GM19455 (cell line): ENCODE data around the gene SPOCK2.

Experiments
- ATAC-seq: cut with Tn5 transposase; IDR thresholded peaks from one replicate; pipeline ENCODE4 v1.9.1; 2021; ENCODE audit not compliant: unreplicated experiment

SPOCK2 gene

DNA sequence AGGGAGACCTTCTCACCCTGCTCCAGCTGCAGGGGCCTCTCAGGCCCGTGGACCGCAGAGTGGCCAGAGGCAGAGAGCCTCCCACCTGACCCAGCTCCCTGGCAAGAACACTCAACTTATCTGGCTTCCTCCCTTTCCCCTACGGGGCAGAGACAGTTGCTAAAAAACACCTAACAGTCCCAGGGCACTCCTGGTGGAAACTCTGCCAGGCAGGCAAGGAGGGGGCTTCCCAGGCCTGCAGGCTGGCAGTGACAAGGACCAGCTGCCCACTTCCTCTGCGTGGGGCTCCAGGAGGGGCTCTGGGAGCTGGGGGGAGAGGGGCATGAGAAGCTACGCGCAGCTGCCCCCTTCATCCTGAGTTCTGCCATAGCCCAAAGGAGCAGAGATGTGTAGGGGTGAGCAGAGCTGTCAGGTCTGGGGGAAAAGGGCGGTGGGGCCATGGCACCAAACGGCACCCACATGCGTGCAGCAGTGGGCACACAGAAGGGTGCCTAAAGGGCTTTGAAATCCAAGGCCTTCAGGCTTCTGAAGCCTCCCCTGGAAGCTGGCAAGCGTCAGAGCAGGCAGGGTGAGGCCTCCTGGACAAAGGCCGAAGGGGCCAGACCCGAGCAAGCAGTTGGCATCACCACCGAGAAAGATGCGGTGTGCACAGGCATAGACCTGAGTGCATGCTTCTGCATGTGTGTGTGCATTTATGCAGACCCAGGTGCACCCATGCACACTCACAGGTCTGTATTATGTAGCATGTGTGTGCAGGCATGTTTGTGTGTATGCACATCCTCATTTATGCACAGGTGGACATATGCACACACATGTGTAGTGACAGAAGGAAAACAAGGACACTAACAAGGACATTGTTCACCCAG, 14.4 kb downstream of the SPOCK2 start:
- ATAC-seq = no peak

DNA sequence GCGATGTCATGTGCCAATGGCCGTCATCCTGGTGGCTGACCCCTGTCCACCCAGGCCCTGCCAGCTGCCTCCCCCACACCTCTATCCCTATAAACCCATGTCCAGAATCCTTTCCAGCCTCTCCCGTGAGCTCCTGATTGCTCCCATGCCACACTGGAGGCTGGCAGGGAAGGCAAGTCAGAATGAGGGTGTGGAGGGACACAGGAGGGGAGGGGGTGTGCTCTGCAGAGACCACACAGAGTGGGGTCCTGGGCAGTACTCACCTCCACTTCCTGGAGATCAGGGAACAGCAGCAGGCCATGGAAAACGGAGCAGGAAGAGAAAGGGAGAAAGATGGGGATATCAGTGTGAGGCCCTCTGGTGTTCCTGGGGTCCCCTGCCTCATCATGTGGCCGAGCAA, 15.7 kb downstream of the SPOCK2 start:
- no peak for ATAC-seq

DNA sequence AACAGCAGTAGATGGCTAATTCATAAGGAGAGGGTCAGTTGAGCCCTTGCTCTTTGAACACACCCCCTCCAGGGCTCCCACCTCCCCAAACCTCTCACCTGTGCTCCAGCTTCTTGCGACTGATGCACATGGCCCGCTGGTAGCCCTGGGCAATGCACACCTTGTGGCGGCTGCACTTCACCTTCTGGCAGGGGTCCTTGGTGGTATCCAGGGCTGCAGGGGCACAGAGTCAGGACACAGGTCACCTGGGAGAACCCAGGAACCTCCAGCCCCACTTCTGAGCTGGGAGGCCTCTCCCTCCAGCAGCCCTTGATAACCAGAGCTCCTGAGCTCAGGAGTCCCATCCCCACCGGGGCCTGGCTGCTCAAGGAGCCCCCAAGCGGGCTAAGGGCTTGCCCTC, 16.3 kb downstream of the SPOCK2 start:
- no peak for ATAC-seq

DNA sequence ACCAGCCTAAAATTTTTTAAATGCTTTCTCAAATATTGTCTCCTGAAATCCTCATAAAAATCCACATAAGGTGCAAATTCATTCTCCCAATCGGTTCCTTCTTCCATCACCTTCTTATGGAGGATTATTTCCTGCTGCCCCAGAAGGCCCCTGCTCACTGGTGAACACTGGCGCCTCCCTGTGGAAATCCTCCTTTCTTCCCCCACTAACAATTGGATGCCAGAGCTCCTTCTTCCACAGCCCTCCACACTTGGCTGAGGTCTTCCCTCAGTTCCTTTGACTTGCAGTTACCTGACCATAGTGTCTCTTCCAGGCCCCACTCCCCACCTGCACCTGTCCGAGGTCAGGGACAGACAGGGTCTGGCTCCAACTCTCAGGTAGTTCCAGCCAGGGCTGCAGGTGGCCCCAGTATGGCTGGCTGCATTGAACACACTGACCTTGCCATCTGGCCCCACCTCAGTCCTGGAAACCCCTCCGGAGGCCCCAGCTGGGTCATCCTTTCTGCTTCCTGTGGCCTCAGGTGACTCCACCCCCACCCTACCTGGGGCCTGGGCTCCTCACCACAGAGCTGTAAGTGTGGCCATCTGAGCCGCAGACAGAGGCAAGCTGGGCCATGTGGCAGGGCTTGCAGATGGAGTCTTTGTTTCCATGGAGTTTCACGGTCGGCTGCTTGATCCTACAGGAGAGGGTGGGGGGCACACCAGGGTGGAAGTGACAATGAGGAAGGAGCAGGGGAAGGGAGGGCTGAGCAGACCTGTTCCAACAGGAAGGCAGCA, 18.4 kb downstream of the SPOCK2 start:
- no peak for ATAC-seq

DNA sequence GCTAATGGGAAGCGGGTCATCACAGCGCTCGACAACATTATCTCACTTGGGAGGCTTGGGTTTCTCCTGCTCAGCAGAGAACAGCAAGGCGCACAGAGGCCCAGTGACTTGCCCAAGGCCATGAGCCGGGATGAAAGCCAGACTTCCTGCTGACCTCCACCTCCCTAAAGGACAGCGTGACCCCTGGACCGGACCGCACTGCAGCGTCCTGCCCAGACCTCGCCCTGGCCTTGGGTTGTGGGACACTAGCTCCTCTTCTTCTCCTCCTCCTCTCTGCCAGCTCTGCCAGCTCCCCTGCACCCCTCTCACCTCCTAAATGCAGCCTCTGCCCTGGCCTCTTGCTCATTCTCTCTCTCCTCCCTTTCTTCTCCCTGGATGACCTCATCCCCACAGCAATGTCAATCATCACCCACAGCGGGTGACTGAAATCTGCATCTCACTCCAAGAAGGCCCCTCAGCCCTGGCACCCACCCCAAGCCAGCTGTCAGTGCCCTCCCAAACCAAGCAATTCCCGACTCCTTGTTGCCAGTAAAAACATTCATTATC, 19.4 kb downstream of the SPOCK2 start:
- no peak for ATAC-seq

DNA sequence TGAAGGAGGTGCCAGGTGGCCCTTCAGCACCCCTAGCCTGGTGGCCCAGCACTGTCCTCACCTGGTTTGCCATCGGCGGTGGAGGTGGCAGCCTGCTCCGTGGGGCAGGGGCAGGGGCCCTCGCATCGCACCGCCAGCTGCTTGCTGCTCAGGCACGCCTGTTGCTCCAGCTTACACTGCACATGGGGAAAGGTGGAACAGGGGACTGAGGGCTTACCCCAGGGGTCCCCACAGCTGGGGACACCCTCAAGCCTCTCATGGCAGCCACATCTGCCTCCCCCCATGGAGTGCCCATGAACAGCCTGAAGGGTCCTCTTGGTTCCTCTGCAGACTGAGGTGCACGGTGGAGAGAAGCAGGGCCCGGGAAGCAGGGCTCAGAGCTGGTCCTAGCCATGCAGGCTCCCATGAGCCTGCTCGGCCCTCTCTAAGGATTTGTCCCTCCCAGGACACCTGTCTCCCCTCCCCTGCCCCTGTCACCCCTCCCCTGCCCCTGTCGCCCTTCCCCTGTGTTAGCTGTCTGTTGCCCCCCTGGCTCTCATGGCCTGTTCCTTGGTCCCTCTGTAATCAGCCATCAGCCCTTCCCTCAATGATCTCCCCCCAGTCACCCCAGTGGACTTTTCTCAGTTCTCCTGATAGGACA, 20.1 kb downstream of the SPOCK2 start:
- ATAC-seq = no peak

DNA sequence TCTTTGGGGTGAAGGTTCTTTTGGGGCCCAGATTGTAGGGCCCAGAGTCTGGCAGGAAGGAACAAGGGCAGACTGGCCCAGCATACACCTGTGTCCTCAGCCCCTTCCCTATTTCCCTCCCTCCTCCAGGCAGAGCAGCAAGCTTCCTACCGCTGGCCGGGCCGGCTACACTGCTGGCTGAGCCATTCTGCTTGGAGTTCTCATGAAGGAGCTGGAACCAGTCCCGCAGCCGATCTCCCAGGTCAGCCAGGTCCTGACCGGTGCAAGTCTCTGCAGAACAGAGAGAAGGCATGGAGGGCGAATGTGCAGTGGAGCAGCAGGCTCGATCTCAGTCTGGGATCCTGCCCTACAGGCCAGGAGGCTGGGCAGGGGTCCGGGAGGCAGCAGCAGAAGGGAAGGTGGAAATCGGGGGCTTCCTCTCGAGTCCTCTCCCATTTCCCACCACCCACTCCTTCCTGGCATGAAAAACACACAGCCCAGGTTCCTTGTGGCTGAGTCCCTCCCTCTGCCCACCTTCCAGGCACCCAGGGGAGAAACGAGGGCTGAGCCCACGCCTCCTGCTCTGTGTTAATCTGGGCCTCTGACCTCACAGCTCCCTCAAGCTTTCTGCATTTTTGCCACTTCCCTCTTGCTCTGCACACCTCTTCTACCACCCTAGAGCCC, 20.8 kb downstream of the SPOCK2 start:
- no peak for ATAC-seq

DNA sequence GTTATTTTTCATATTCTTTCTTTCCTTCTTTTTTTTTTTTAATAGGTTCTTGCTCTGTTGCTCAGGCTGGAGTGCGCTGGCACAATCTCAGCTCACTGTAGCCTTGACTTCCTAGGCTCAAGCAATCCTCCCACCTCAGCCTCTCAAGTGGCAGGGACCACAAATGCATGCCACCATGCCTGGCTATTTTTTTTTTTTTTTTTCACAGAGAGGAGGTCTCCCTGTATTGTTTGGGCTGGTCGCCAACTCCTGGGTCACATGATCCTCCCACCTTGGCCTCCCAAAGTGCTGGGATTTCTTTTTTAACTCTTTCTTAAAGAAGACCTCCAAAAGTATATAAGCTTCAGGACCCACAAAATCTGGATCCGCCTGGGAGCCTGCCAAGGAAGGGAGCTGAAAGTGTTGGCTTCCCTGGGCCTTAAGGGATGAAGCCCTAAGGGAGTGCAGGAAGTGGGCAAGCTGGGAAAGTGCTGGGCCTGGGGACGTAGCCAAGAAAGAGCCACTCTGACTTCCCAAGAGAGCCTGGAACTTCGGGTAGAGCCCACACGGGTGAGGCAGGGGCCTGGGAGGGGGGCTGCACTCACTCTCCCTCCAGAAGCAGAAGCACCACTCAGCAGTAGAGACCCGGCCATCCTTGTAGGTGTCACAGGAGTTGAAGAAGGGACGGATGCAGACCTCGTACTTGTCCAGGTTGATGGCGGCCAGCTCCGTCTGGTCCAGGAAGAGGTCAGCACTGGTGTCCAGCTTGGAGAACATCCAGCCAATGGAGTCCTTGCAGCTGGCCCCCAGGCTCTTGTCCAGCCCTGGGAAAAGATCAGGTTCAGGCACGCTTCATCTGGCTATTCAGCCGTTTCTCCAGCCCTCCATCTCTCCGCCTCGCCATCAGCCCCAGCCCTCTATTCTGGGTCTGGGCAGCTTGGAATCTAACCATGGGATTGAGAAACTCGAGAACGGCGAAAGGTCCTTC, 21.8 kb downstream of the SPOCK2 start:
- no peak for ATAC-seq

DNA sequence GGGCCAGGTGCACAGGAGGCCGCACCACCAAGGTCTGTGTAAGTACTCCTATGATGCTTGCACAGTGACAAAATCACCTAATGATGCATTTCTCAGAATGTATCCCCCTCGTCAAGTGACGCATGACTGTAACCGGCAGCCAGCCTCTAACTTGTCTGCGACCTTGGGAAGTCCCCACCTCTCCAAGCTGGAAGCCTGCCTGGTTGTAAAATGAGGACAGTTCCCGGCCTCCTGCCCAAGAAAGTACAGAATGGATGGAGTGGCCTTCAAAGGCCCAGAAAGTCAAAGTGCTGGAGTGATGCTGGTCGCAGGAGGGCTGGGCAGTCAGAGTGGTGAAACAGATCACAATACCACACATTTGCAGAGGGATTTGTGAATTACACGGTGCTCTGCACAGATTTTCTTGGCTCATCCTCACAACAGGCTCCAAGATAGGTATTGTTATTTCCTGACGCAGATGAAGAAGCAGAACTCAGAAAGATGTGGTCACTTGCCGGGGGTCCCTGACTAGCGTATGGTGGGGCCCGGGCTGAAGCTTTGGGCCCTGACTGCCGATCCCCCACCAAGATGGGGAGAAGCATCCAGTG, 22.8 kb downstream of the SPOCK2 start:
- no peak for ATAC-seq

DNA sequence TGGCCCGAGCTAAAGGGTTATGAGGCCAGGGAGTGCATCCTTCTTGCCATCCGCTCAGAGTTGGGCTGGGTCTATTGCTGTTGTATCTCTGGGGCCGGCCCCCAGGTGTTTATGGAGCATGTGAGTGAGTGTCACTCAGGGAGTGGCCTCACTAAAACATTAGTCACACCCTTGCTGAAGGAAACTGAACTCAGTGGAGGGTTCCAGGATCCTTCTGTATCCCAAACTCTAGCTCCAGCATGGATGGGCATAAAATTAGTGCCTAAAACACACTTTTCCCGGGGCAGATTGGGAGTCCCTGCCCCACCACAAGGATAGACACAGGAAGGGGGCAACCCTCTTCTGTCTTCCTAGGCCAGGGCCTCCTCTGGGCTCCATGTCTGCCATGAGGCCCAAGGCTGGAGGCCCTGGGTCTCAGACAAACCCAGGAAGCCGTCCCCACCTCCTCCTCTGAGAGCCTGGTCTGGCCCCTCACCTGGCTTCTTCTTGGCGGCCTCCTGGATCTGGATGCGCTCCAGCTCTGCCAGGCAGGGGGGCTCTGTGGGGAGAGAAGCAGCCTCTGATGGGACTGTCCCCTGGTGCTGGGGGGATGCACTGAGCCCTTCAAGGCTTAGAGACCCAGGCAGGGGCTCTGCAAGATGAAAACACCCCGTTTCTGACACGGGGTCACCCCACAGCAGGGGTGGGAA, 24.5 kb downstream of the SPOCK2 start:
- no peak for ATAC-seq

DNA sequence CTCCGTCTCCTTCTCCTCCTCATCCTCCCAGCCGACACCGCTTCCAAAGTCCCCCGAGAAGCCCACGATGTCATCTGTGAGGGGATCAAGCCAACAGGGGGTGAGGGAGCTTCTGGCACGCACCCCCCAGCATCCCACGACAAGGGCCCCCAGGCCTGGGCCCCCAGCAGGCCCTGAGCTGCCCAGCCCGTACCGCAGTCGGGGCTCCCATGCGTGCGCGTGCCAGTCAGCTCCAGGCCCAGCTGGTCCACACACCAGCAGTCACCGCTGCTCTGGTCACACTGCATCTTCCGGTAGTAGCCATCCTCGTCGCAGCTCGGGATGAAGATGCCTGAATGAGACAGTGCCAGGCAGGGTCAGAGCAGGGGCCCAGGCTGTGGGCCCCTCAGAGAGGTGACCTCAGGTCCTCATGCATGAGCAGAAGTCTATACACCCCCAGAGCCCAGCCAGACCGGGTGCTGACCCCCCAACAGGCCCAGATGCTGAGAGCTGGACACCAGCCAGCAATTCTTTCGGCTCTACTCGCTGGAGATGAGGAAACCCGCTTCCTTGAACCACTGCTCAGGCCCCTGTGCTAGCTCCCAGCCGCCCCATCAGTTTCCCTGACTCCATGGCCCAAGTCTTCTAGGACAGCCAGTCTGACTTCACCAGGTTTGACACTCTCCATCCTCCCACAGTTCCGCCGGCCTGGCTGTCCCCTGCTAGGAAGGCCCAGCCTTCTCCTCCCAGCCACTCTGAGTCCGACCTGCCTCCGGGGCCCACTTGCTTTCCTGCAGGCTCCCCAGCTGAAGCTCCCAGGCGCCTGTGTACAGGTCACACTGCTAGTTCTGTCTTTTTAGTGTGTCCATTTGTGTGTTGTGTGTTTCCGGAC, 25.3 kb downstream of the SPOCK2 start:
- no peak for ATAC-seq

DNA sequence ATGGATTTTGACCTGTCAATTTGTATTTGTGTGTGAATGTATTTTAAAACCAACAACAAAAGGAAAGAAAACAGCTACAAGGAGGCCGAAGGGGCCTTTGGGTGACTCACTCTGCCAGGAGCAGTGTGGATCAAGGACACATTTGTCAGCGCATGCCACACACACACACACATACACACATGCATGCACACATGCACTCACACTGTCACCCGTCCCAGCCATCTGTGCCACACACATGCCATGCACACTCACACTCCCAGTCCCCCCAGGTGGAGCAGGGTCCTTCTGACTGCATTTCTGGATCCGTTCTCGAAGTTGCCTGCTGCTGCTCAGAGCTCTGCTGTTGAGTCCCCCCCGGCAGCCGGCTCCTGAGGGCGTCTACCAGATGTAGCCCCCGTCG, 26.0 kb downstream of the SPOCK2 start:
- ATAC-seq = no peak

DNA sequence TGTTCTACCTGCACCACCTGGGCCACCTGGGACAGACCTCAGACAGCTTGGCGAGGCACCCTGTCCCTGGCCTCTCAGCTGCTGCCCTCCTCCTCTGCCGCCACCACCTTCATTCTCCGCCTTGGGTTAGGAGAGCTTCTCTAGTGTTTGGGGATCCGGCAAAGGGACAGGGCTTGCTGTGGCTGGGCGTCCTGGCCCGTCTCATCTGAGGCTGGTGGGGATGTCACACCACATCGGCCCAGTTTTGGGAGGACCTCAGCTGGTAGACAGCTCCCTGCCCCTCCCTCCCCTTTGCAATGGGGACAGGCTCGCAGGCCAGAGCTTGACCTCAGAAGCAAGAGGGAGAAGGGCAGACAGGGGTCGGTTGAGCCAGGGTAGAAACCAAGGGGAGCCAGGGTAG, 26.4 kb downstream of the SPOCK2 start:
- ATAC-seq = no peak

DNA sequence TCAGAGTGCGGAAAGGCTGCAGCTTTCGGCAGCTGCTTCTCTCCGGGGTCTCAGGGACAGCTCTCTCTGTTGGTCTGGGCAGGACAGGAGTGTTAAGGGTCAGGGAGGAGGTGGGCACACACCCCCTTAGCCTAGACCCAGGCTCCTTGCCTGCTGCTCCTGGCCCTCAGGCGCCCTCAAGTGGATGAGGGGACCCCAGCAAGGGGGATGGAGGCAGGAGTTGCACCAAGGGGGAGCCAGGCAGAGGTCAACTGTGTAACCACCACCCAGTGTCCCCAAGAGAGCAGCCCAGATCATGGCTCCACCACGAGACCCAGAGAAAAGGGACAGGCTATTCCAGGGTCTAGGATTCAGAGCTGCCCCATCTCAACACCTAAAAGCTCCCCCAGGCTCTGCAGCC, 26.9 kb downstream of the SPOCK2 start:
- ATAC-seq = no peak

DNA sequence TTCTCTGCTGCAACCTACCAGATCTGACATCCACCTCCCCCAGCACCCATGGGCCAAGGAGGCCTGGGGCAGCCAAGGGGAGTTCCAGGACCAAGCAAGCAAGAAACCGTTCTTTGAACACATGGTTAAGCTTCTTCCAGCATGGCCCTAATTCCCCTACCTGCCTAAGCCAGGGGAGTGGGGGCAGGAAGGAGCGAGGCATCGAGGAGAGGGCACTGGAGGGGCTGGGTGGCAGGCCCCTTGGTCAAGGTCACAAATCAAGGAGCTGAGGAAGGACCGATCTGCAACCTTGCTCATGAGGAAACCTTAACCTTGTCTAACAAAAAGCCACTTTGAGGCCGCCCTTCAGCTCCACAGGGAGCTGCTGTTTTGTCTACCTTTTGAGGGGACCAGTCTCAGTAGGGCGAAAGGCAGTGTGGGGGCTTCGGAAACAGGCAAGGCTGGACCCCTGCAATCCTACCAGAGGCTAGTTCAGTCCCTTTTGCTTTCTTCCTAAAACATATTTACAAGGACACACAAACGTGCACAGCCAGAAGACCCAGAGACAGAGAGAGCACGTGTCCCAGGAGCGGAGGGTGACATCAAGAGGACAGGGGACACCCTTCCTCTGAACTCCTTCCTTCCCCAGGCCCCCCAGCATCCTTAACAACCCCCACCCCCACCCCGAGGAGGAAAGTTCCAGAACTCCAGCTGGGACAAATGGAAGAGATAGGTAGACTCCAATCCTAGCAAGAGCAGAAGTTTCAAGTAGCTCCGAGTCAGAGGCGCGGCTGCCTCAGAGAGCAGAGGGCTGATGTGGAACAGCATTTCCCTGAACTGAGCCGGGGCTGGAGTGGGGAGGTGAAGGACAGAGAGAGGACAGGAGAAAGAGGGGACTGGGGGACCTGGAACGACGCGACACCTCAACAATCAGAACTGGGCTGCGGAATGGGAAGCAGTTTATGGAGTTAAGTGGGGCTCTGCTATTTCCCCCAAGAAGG, 28.2 kb downstream of the SPOCK2 start:
- ATAC-seq = no peak

DNA sequence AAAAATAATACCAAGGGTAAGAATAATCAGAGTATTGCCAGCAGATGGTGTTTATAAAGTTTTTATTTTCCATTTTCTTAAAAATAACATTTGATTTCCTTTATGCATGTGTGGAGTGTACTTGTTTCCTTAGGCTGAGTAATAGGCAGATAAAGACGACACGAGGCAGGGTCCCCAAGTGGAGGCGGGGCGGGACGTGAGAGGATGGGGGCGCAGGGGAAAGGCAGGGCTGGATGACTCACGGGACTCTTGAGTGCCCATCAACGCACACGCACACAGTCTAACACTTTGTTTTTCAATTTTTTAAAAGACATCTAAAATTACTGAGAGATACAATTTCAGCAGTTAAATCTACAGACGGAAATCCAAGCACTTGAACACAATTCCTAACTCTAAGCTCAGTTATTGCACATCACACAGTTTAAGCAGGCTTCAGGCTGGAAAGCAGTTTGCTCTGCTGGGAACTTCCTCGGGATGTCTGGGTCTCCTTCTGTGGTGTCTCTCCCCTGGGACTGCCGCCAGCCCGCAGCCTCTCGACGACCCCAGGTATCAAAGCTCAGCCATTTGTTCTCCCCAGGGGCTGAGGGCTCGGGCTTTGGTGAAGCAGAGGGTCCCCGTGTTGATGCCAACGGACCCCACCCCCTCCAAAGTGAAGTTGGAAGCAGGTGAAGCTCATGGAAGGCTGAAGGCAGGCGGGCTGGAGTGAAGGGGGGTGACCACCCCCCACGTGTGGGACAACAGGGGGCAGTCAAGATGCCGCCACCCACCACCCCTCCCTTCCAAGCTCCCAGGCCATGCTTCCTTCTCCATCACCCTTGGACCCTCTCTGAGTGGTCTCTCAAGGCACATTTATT, 29.1 kb downstream of the SPOCK2 start:
- no peak for ATAC-seq
